NT2/D1 (cell line): ENCODE data around the gene PDCD1.

Source experiments
- YY1 ChIP-seq: IDR thresholded peaks from 2 replicates; pipeline ENCODE4 v1.6.1; 2011; ENCODE audit not compliant: insufficient read length, insufficient read depth
- ZNF274 ChIP-seq: IDR thresholded peaks from 2 replicates; pipeline ENCODE4 v1.6.1; 2011; ENCODE audit warnings: mild to moderate bottlenecking, low read depth, low read length

GRCh38 chr2:241813644-241814392 lies 44.9 kb downstream of the PDCD1 start:
- TF ChIP-seq YY1, result no peak
- TF ChIP-seq ZNF274, result no peak
